ENCODE results near the gene ABCC4.

Gene ABCC4

GRCh38 chr13:95030821-95031343 is 270.4 kb downstream of the ABCC4 start:
- no peak for DNase-seq (ENCODE audit: low read depth)
- H3K4me3 ChIP-seq (ENCODE audit: low read depth, low read length) = no peak overlapping the region
- TF ChIP-seq CTCF (IDR thresholded peaks at IDR 0.05; ENCODE audit: control insufficient read depth, extremely low read depth, insufficient read depth) = no peak

DNA sequence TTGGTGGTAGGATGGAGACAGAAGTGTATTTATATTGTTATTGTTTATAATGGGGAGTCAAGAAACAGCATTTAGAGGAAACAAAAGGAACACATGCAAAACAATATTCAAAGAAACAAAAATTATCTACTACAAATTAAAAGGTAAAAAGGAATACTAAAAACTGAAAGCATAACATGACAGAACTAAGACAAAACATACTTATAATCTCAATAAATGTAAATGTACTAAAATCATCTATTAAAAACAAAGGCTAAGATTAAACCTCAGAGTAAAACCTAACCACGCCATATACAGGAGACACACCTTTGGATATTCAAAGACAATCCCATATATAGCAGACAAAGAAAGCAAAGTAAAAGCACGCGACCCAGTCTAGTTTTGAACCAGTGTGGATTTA is 273.6 kb downstream of the ABCC4 start:
- H3K4me3 ChIP-seq (ENCODE audit: low read depth, low read length) = no peak overlapping the region
- DNase-seq (ENCODE audit: low read depth) = no peak
- TF ChIP-seq CTCF (IDR thresholded peaks at IDR 0.05; ENCODE audit: control insufficient read depth, extremely low read depth, insufficient read depth) = no peak

GRCh38 chr13:95025116-95025515 is 276.1 kb downstream of the ABCC4 start:
- H3K4me3 ChIP-seq (ENCODE audit: low read depth, low read length) = no peak overlapping the region
- no peak for TF ChIP-seq CTCF (IDR thresholded peaks at IDR 0.05; ENCODE audit: control insufficient read depth, extremely low read depth, insufficient read depth)
- DNase-seq (ENCODE audit: low read depth) = no peak

DNA sequence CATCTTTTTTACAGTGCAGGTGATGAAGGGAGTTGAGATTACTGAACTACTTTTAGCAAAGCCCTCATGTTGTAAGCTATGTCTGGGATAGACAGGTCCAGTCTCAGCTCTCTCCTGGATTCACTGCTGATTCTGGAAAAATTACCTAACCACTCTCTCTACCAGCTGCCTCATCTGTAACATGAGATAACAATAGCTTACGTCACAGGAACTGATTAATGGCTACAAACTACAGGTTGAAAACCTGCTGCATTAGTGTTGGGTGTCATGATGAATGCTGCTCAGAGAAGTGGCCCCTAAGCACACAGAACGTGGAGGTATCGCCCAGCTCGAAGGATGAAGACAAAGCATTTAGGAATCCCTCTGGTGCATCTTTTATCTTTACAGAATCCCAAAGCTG is 277.8 kb downstream of the ABCC4 start:
- no peak for DNase-seq (ENCODE audit: low read depth)
- no peak overlapping the region for H3K4me3 ChIP-seq (ENCODE audit: low read depth, low read length)
- TF ChIP-seq CTCF (IDR thresholded peaks at IDR 0.05; ENCODE audit: control insufficient read depth, extremely low read depth, insufficient read depth) = no peak

GRCh38 chr13:95020298-95020987 is 280.8 kb downstream of the ABCC4 start:
- no peak for TF ChIP-seq CTCF (IDR thresholded peaks at IDR 0.05; ENCODE audit: control insufficient read depth, extremely low read depth, insufficient read depth)
- DNase-seq (ENCODE audit: low read depth) = no peak

GRCh38 chr13:95019886-95020285 is 281.4 kb downstream of the ABCC4 start:
- H3K4me3 ChIP-seq (ENCODE audit: low read depth, low read length) = no peak overlapping the region
- no peak for TF ChIP-seq CTCF (IDR thresholded peaks at IDR 0.05; ENCODE audit: control insufficient read depth, extremely low read depth, insufficient read depth)
- no peak for DNase-seq (ENCODE audit: low read depth)

More at GRCh38 chr13:95020298-95020987, 280.8 kb downstream of the ABCC4 start:
- no peak overlapping the region for H3K4me3 ChIP-seq (ENCODE audit: low read depth, low read length)

DNA sequence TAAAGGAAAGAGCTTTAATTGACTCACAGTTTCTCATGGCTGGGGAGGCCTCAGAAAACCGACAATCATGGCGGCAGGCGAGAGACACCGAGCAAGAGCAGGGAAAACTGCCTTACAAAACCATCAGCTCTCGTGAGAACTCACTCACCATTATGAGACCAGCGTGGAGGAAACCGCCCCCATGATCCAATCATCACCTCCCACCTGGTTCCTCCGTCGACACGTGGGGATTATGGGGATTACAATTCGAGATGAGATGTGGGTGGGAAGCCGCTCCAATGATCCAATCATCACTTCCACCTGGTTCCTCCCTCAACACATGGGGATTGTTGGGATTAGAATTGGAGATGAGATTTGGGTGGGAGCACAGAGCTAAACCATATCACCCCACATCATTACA is 293.9 kb downstream of the ABCC4 start:
- DNase-seq (ENCODE audit: low read depth) = no peak
- no peak for TF ChIP-seq CTCF (IDR thresholded peaks at IDR 0.05; ENCODE audit: control insufficient read depth, extremely low read depth, insufficient read depth)
- no peak overlapping the region for H3K4me3 ChIP-seq (ENCODE audit: low read depth, low read length)
